ENCODE results near the gene SEMA4D. TPM values are rescaled to one million over a fixed set of nuclear protein-coding genes. Genes with fewer than 3 reads are reported as not detected.
A peak's percentile ranks its signal among the peaks of the same experiment; 100 is the strongest.
"Not testable (repeated sequence)": the region's sequence is repeated elsewhere in the genome, so short reads cannot be mapped to it uniquely, and the experiment has no call there.

The SEMA4D gene
- total RNA-seq, 1 donor from 2014 or later: 12.3 TPM

GRCh38 chr9:89484475-89485404 lies 13.2 kb downstream of the SEMA4D start:
- DNase-seq (ENCODE audit: low read depth): peak; percentile 97
- TF ChIP-seq CTCF (conservative IDR thresholded peaks at IDR 0.05; ENCODE audit: low read depth, low read length): no peak
- H3K4me3 ChIP-seq (ENCODE audit: low read depth, low read length): peak overlapping the region; percentile 36

GRCh38 chr9:89483592-89484474 lies 14.1 kb downstream of the SEMA4D start:
- no peak for DNase-seq (ENCODE audit: low read depth)
- H3K4me3 ChIP-seq (ENCODE audit: low read depth, low read length): peak overlapping the region; percentile 36
- no peak for TF ChIP-seq CTCF (conservative IDR thresholded peaks at IDR 0.05; ENCODE audit: low read depth, low read length)

GRCh38 chr9:89482901-89483361 lies 15.0 kb downstream of the SEMA4D start:
- no peak overlapping the region for H3K4me3 ChIP-seq (ENCODE audit: low read depth, low read length)
- DNase-seq (ENCODE audit: low read depth): no peak
- no peak for TF ChIP-seq CTCF (conservative IDR thresholded peaks at IDR 0.05; ENCODE audit: low read depth, low read length)

GRCh38 chr9:89482056-89482851 lies 15.7 kb downstream of the SEMA4D start:
- H3K4me3 ChIP-seq (ENCODE audit: low read depth, low read length): no peak overlapping the region
- no peak for TF ChIP-seq CTCF (conservative IDR thresholded peaks at IDR 0.05; ENCODE audit: low read depth, low read length)
- DNase-seq (ENCODE audit: low read depth): no peak

GRCh38 chr9:89481538-89481915 lies 16.4 kb downstream of the SEMA4D start:
- no peak for TF ChIP-seq CTCF (conservative IDR thresholded peaks at IDR 0.05; ENCODE audit: low read depth, low read length)
- H3K4me3 ChIP-seq (ENCODE audit: low read depth, low read length): no peak overlapping the region
- no peak for DNase-seq (ENCODE audit: low read depth)

GRCh38 chr9:89480825-89481537 lies 16.9 kb downstream of the SEMA4D start:
- DNase-seq (ENCODE audit: low read depth): no peak
- H3K4me3 ChIP-seq (ENCODE audit: low read depth, low read length): no peak overlapping the region
- no peak for TF ChIP-seq CTCF (conservative IDR thresholded peaks at IDR 0.05; ENCODE audit: low read depth, low read length)

GRCh38 chr9:89480372-89480771 lies 17.5 kb downstream of the SEMA4D start:
- H3K4me3 ChIP-seq (ENCODE audit: low read depth, low read length); DNase-seq (ENCODE audit: low read depth): not testable (repeated sequence)

GRCh38 chr9:89479669-89480011 lies 18.3 kb downstream of the SEMA4D start:
- DNase-seq (ENCODE audit: low read depth); H3K4me3 ChIP-seq (ENCODE audit: low read depth, low read length): not testable (repeated sequence)

Data from epithelial cell of proximal tubule (primary cell).